ENCODE measurements around the gene DGCR2.

GRCh38 chr22:19120829-19121630 is 1.2 kb downstream of the DGCR2 start:
- TF ChIP-seq EP300 (IDR thresholded peaks at IDR 0.05; ENCODE audit: borderline replicate concordance) (no peak), TAF1 (IDR thresholded peaks at IDR 0.05; ENCODE audit: low read depth) (no peak), FOXM1 (IDR thresholded peaks at IDR 0.05; ENCODE audit: borderline replicate concordance, low read depth) (no peak), MAX (IDR thresholded peaks at IDR 0.05) (no peak), CEBPB (IDR thresholded peaks at IDR 0.05) (no peak), EGR1 (IDR thresholded peaks at IDR 0.05) (no peak), TCF12 (IDR thresholded peaks at IDR 0.05; ENCODE audit: low read depth) (no peak), TEAD4 (IDR thresholded peaks at IDR 0.05) (peak; percentile 74), ZBTB7A (IDR thresholded peaks at IDR 0.05; ENCODE audit: low read depth) (no peak), YY1 (IDR thresholded peaks at IDR 0.05; ENCODE audit: low read depth) (no peak)
